ENCODE results near the gene SERP2. TPM values are rescaled to one million over a fixed set of nuclear protein-coding genes. Genes with fewer than 3 reads are reported as not detected.

The SERP2 gene
- total RNA-seq = 0.96 TPM in 1 of 2 replicates, not detected in the other

DNA sequence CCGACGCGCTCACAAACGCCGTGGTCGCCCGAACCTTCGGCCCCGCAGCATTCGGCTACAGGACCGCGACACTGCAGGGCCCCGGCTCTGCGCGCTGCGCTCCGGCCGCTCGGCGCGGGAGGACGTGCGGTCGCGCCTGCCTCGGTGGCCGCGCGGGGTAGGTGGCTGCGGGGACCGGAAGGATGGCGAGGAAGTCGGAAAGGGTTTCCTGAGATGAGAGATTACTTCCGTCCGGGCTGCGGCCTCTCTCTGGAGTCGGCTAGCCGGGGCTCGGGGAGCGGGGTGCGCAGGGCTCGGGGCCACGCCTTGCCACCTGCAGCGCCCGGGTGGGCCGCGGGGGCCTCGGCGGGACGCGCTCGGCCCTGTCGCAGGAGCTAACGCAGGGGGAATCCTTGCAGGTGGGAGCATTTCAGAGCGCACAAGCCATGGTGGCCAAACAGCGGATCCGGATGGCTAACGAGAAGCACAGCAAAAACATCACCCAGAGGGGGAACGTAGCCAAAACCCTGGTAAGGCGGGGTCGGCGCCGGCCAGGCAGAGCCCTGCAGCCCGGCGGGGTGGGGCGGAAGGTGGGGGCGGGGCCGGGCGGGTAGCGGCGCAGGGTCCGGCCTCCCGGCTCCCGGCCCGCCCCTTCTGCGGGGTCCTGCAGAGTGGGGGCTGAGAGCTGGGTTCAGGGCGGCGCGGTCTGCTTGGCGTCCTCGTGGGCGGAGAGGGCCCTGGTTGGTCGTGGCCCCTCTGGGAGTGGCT lies at the start of gene SERP2:
TSS of gene SERP2 (plus strand) at position 224 of the 747 bp plus-strand sequence. CDS start at position 426, 202 bp downstream.

Other genes with a start within 250 kb of the SERP2 start
- gene TSC22D1, start 202.5 kb downstream of the SERP2 start, total RNA-seq = 49.3 and 49.9 TPM in 2 replicates